GM23338 (cell line): ENCODE results near the gene SVIP. TPM values are rescaled to one million over a fixed set of nuclear protein-coding genes. Genes with fewer than 3 reads are reported as not detected.

Experiments used
- JUNB ChIP-seq: IDR thresholded peaks from one replicate; pipeline ENCODE4 v1.6.1; 2016; ENCODE audit warnings: antibody characterized with exemption; ENCODE audit not compliant: unreplicated experiment
- NANOG ChIP-seq: IDR thresholded peaks from 2 replicates; pipeline ENCODE4 v1.6.1; 2016; ENCODE audit warnings: antibody characterized with exemption, borderline replicate concordance
- STAT1 ChIP-seq: IDR thresholded peaks from one replicate; pipeline ENCODE4 v1.6.1; 2016; ENCODE audit warnings: antibody characterized with exemption; ENCODE audit not compliant: unreplicated experiment
- polyA plus RNA-seq: library from polyadenylated mRNA; unstranded; fragments of >200 nt; fragmentation: Nextera tagmentation; extraction: Ambion mirVana; gene quantifications from 2 replicates; pipeline ENCODE4 v1.2.1, GENCODE V29; 2016
- total RNA-seq: library from RNA; depleted of rRNA; stranded (reverse); fragments of >200 nt; shearing (Covaris generic); gene quantifications from 2 replicates; pipeline ENCODE4 v1.2.3, GENCODE V29; 2014
- TF ChIP-seq, protein P1 (sequence below): fragments of 250-450 bp; sonication (Bioruptor Pico); IDR thresholded peaks from 2 replicates; pipeline ENCODE4 v1.5.0; 2020; ENCODE audit warnings: mild to moderate bottlenecking, moderate library complexity
- TF ChIP-seq, protein P2 (sequence below): IDR thresholded peaks from 2 replicates; pipeline ENCODE4 v1.6.1; 2016; ENCODE audit warnings: antibody characterized with exemption
- TF ChIP-seq, protein P3 (sequence below), 2 experiments: fragments of 200-600 bp in 1 of 2; sonication (generic) in 1 of 2; conservative IDR thresholded peaks; 2 replicates each; pipeline versions ENCODE4 v1.5.1 to v1.6.1; 2016 to 2017; ENCODE audit warnings: antibody characterized with exemption in 2 of 2, low read depth in 2 of 2, mild to moderate bottlenecking in 2 of 2, moderate library complexity in 1 of 2

SVIP gene
- total and polyA plus RNA-seq, 2 experiments from 2014 or later, result 4.1 to 13.5 TPM

DNA sequence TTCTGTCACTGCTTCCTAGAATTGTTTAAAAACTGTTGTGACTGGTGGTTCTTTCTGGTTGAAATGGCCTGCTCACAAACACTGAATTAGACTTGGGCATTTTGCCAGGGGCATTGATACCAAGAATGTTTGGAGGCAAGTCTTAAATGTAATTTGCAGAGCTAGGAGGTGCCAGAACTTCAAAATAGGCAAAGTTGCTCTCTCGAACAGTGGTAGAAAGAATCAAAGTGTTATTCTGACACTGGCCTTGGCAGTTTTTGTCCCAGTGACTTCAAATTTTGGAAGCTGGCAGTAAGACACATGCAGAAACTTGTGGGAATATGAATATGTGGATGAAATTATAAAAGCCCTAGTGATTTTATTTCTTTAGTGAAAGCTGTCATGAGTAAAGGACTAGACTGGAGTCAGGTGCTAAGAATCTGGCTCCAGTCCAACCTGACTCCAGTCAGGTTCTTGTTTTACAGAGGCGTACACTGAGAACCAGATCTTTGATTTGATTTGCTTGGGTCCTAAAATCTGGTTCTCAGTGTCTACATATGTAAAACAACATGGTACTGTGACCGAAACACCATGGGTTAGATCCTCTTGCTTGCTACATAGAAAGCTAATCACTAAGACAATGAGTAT lies 20.9 kb downstream of the SVIP start (continued):
- TF ChIP-seq, protein P1, sequence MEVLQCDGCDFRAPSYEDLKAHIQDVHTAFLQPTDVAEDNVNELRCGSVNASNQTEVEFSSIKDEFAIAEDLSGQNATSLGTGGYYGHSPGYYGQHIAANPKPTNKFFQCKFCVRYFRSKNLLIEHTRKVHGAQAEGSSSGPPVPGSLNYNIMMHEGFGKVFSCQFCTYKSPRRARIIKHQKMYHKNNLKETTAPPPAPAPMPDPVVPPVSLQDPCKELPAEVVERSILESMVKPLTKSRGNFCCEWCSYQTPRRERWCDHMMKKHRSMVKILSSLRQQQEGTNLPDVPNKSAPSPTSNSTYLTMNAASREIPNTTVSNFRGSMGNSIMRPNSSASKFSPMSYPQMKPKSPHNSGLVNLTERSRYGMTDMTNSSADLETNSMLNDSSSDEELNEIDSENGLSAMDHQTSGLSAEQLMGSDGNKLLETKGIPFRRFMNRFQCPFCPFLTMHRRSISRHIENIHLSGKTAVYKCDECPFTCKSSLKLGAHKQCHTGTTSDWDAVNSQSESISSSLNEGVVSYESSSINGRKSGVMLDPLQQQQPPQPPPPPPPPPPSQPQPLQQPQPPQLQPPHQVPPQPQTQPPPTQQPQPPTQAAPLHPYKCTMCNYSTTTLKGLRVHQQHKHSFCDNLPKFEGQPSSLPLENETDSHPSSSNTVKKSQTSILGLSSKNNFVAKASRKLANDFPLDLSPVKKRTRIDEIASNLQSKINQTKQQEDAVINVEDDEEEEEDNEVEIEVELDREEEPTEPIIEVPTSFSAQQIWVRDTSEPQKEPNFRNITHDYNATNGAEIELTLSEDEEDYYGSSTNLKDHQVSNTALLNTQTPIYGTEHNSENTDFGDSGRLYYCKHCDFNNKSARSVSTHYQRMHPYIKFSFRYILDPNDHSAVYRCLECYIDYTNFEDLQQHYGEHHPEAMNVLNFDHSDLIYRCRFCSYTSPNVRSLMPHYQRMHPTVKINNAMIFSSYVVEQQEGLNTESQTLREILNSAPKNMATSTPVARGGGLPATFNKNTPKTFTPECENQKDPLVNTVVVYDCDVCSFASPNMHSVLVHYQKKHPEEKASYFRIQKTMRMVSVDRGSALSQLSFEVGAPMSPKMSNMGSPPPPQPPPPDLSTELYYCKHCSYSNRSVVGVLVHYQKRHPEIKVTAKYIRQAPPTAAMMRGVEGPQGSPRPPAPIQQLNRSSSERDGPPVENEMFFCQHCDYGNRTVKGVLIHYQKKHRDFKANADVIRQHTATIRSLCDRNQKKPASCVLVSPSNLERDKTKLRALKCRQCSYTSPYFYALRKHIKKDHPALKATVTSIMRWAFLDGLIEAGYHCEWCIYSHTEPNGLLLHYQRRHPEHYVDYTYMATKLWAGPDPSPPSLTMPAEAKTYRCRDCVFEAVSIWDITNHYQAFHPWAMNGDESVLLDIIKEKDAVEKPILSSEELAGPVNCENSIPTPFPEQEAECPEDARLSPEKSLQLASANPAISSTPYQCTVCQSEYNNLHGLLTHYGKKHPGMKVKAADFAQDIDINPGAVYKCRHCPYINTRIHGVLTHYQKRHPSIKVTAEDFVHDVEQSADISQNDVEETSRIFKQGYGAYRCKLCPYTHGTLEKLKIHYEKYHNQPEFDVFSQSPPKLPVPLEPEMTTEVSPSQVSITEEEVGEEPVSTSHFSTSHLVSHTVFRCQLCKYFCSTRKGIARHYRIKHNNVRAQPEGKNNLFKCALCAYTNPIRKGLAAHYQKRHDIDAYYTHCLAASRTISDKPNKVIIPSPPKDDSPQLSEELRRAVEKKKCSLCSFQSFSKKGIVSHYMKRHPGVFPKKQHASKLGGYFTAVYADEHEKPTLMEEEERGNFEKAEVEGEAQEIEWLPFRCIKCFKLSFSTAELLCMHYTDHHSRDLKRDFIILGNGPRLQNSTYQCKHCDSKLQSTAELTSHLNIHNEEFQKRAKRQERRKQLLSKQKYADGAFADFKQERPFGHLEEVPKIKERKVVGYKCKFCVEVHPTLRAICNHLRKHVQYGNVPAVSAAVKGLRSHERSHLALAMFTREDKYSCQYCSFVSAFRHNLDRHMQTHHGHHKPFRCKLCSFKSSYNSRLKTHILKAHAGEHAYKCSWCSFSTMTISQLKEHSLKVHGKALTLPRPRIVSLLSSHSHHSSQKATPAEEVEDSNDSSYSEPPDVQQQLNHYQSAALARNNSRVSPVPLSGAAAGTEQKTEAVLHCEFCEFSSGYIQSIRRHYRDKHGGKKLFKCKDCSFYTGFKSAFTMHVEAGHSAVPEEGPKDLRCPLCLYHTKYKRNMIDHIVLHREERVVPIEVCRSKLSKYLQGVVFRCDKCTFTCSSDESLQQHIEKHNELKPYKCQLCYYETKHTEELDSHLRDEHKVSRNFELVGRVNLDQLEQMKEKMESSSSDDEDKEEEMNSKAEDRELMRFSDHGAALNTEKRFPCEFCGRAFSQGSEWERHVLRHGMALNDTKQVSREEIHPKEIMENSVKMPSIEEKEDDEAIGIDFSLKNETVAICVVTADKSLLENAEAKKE, result no peak
- no peak for TF ChIP-seq STAT1
- TF ChIP-seq, protein P2, sequence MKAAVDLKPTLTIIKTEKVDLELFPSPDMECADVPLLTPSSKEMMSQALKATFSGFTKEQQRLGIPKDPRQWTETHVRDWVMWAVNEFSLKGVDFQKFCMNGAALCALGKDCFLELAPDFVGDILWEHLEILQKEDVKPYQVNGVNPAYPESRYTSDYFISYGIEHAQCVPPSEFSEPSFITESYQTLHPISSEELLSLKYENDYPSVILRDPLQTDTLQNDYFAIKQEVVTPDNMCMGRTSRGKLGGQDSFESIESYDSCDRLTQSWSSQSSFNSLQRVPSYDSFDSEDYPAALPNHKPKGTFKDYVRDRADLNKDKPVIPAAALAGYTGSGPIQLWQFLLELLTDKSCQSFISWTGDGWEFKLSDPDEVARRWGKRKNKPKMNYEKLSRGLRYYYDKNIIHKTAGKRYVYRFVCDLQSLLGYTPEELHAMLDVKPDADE, result no peak
- TF ChIP-seq, protein P3, sequence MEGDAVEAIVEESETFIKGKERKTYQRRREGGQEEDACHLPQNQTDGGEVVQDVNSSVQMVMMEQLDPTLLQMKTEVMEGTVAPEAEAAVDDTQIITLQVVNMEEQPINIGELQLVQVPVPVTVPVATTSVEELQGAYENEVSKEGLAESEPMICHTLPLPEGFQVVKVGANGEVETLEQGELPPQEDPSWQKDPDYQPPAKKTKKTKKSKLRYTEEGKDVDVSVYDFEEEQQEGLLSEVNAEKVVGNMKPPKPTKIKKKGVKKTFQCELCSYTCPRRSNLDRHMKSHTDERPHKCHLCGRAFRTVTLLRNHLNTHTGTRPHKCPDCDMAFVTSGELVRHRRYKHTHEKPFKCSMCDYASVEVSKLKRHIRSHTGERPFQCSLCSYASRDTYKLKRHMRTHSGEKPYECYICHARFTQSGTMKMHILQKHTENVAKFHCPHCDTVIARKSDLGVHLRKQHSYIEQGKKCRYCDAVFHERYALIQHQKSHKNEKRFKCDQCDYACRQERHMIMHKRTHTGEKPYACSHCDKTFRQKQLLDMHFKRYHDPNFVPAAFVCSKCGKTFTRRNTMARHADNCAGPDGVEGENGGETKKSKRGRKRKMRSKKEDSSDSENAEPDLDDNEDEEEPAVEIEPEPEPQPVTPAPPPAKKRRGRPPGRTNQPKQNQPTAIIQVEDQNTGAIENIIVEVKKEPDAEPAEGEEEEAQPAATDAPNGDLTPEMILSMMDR (conservative IDR thresholded peaks at IDR 0.05; ENCODE audit: low read depth in 2 of 2), result no peak
- no peak for TF ChIP-seq NANOG
- TF ChIP-seq JUNB, result no peak
